ENCODE results near the gene PRDM16.

Gene PRDM16

DNA sequence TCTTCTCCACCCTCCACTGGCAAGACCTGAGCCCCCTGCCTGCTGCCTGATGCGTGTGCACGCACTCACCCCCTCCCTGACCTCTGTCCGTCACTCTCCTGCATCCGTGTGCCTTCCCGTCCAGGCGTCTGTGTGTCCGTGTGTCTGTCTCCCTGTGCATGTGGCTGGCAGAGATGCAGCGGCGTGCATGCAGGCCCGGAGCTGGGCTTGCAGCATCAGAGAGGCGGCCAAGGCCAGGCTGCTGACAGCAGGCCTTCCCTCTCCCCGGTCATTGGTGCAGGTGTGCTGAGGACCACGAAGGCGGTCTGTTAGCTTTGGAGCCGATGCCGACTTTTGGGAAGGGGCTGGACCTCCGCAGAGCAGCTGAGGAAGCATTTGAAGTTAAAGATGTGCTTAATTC lies 362.7 kb downstream of the PRDM16 start:
- DNase-seq (ENCODE audit: low read depth): no peak
- TF ChIP-seq POLR2A (IDR thresholded peaks at IDR 0.05; ENCODE audit: extremely low read depth, insufficient read length) (no peak), MYC (IDR thresholded peaks at IDR 0.05; ENCODE audit: low read depth, low read length) (no peak)
- TF ChIP-seq, protein P1, sequence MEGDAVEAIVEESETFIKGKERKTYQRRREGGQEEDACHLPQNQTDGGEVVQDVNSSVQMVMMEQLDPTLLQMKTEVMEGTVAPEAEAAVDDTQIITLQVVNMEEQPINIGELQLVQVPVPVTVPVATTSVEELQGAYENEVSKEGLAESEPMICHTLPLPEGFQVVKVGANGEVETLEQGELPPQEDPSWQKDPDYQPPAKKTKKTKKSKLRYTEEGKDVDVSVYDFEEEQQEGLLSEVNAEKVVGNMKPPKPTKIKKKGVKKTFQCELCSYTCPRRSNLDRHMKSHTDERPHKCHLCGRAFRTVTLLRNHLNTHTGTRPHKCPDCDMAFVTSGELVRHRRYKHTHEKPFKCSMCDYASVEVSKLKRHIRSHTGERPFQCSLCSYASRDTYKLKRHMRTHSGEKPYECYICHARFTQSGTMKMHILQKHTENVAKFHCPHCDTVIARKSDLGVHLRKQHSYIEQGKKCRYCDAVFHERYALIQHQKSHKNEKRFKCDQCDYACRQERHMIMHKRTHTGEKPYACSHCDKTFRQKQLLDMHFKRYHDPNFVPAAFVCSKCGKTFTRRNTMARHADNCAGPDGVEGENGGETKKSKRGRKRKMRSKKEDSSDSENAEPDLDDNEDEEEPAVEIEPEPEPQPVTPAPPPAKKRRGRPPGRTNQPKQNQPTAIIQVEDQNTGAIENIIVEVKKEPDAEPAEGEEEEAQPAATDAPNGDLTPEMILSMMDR (IDR thresholded peaks at IDR 0.05; ENCODE audit: low read depth, low read length): no peak
- TF ChIP-seq, protein P2, sequence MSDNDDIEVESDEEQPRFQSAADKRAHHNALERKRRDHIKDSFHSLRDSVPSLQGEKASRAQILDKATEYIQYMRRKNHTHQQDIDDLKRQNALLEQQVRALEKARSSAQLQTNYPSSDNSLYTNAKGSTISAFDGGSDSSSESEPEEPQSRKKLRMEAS (IDR thresholded peaks at IDR 0.05; ENCODE audit: low read depth, low read length): no peak

DNA sequence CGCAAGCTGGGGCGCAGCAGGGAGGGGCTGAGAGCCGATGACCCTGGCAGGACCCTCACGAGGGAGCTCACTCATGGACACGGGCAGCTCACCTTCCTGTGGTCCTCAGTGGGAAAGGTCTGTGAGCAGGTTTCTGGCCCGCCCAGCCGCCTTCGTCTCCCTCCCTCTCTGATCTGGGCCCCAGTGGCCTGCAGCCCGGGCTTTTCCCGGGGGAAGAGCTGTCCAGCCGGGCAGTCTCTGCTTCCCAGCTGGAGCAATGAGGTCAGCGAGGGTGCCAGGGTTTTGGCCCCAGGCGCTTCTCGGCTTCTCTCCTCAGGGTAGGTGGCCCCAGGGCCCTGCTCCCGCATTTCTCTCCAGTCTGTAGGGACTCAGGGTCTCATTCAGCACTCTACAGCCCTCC lies 363.3 kb downstream of the PRDM16 start:
- DNase-seq (ENCODE audit: low read depth): no peak
- H3K4me3 ChIP-seq (ENCODE audit: low read depth, low read length): no peak overlapping the region
- TF ChIP-seq, protein P1 (IDR thresholded peaks at IDR 0.05; ENCODE audit: low read depth, low read length): no peak
- TF ChIP-seq MYC (IDR thresholded peaks at IDR 0.05; ENCODE audit: low read depth, low read length): no peak
- no peak for TF ChIP-seq POLR2A (IDR thresholded peaks at IDR 0.05; ENCODE audit: extremely low read depth, insufficient read length)
- TF ChIP-seq, protein P2 (IDR thresholded peaks at IDR 0.05; ENCODE audit: low read depth, low read length): no peak

More for the DNA sequence above, 362.7 kb downstream of the PRDM16 start:
- H3K4me3 ChIP-seq (ENCODE audit: low read depth, low read length): no peak overlapping the region

DNA sequence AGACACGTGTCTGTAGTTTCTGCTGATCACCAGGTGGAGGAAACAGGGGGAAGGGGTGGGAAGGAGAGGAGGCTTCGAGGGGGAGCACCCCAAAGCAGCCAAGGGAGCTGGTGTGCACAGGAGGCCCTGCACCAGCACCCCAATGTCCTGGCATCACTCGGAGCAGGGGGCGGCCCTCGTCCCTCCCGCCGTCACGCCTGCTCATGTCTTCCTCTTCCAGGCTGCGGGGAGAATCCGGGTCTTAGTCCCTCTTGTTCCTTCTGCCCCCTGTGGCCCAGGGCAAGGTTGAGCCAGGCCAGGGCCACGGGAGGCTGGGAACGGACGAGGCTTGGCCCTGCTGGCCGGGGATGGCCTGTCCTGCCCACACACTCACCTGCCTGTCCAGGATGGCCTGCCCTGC lies 364.1 kb downstream of the PRDM16 start:
- TF ChIP-seq POLR2A (IDR thresholded peaks at IDR 0.05; ENCODE audit: extremely low read depth, insufficient read length) (no peak), MYC (IDR thresholded peaks at IDR 0.05; ENCODE audit: low read depth, low read length) (no peak)
- TF ChIP-seq, protein P1 (IDR thresholded peaks at IDR 0.05; ENCODE audit: low read depth, low read length): no peak
- TF ChIP-seq, protein P2 (IDR thresholded peaks at IDR 0.05; ENCODE audit: low read depth, low read length): no peak
- H3K4me3 ChIP-seq (ENCODE audit: low read depth, low read length): no peak overlapping the region

DNA sequence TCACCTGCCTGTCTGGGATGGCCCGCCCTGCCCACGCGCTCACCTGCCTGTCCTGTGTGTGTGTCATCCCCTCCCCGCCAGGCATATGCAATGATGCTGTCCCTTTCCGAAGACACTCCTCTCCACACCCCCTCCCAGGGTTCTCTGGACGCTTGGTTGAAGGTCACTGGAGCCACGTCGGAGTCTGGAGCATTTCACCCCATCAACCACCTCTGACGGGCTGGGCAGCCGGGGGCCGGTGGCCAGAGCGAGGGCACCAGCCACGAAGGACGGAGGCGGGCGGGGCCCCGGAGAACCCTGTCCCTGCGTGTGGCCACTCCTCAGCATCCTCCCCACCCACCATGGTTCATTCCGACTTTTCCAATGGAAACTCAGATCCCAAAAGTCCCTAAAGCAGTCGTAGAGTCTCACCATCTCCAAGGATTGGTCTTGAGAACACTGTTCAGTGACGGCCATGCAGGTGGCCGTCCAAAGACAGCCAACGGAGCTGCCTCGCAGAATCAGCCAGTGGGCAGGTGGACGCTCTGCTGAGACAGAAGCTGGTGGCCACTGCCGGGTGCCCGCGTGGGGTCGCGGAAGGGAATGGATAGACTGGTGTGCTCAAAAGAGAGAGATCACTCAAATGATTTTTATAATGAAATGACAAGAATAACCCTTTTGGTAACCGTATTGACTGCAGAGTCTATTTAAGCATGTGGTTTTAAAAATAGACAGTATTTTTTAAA lies 364.8 kb downstream of the PRDM16 start:
- TF ChIP-seq, protein P2 (IDR thresholded peaks at IDR 0.05; ENCODE audit: low read depth, low read length): no peak
- TF ChIP-seq, protein P1 (IDR thresholded peaks at IDR 0.05; ENCODE audit: low read depth, low read length): no peak
- TF ChIP-seq POLR2A (IDR thresholded peaks at IDR 0.05; ENCODE audit: extremely low read depth, insufficient read length) (no peak), MYC (IDR thresholded peaks at IDR 0.05; ENCODE audit: low read depth, low read length) (no peak)
- H3K4me3 ChIP-seq (ENCODE audit: low read depth, low read length): no peak overlapping the region
- DNase-seq (ENCODE audit: low read depth): no peak

More for the DNA sequence above, 364.1 kb downstream of the PRDM16 start:
- DNase-seq (ENCODE audit: low read depth): no peak

DNA sequence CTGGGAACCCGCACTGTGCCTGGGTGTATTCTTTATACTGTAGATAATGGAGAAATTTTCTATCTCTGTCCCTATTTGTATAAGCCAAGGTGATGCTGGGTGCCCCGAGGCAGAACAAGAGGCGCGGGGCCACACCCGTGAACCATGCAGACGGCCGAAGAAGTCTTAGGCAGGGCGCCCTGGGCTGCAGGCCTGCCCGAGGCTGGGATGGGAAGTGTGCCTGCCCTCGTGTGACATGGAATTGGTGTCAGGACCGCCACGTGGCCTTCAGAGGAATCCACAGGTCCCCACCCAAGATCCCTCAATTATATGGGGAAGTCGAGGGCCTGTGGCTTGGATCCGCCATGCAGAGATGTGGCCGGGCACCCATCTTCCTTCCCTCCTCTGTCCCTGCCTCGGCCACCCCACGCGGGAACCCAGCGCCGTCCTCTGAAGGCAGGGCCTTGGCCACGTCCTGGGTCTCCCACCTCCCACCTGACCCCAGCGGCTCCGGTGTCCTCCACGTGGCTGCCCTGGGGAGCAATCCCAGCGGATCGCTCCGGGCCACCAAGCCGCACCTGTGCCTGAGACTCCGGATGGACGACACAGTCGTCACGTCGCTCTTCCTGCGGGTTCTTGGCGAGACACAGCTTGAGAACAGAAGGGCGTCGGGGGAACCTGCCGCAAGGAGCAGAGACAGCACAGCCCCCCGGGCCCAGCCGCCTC lies 365.6 kb downstream of the PRDM16 start:
- no peak for DNase-seq (ENCODE audit: low read depth)
- no peak for TF ChIP-seq MYC (IDR thresholded peaks at IDR 0.05; ENCODE audit: low read depth, low read length)
- TF ChIP-seq, protein P2 (IDR thresholded peaks at IDR 0.05; ENCODE audit: low read depth, low read length): no peak
- no peak for TF ChIP-seq POLR2A (IDR thresholded peaks at IDR 0.05; ENCODE audit: extremely low read depth, insufficient read length)
- TF ChIP-seq, protein P1 (IDR thresholded peaks at IDR 0.05; ENCODE audit: low read depth, low read length): no peak
- H3K4me3 ChIP-seq (ENCODE audit: low read depth, low read length): no peak overlapping the region
